ENCODE measurements around the gene TIMM50. TPM values are rescaled to one million over a fixed set of nuclear protein-coding genes. Genes with fewer than 3 reads are reported as not detected.

TIMM50 gene
- total RNA-seq, 5 donors from 2014 or later (not counting 1 experiment from before 2014, with no cell fraction given) = 50.5 to 53.7 (median 53.0) TPM

DNA sequence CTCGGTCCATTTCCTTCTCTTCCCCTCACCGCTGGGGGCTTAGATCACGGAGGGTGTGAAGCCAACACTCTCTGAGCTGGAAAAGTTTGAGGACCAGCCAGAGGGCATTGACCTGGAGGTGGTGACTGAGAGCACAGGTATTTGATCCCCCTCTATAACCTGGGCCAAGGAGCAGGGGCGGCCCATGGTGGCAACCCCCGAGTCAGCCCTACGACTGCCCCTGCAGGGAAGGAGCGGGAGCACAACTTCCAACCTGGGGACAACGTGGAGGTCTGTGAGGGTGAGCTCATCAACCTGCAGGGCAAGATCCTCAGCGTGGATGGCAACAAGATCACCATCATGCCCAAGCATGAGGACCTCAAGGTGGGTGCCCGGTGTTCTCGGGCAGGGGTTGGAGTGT, 11.6 kb upstream of the TIMM50 start:
- H3K4me3 Mint-ChIP-seq = no peak overlapping the region
- POLR2A ChIA-PET = no interaction called here
- CTCF ChIA-PET = interaction anchor here in 1 of 2 donors (1.4 kb wide), 1 partner anchor 11 kb away, joined by 3 read pairs; the partner anchor contains the start of gene TIMM50
- DNase-seq = no peak
- ATAC-seq (replicated peaks in 1 of 4) = no peak
- H3K27ac ChIP-seq (ENCODE audit: low read length) = no peak overlapping the region
- H3K27me3 ChIP-seq (replicated peaks in 1 of 2; ENCODE audit: control insufficient read depth in 2 of 2, extremely low read depth in 1 of 2, insufficient read depth in 2 of 2, low read length in 1 of 2) = no peaks in the 10 kb centered on the region
- H3K9me3 ChIP-seq = no peaks in the 10 kb centered on the region
- 100% methylated on average over 2 of the region's 11 CpGs for WGBS (ENCODE audit: insufficient coverage)
- H3K9me3 Mint-ChIP-seq = no peaks in the 10 kb centered on the region
- H3K27ac Mint-ChIP-seq = no peak overlapping the region
- H3K36me3 ChIP-seq (ENCODE audit: control insufficient read depth in 2 of 2, extremely low read depth in 1 of 2, insufficient read depth in 1 of 2, low read length in 1 of 2) = peaks cover 26 to 99% of the 10 kb centered on the region in 2 donors
- peaks cover 69% of the 10 kb centered on the region for H3K36me3 Mint-ChIP-seq
- H3K27me3 Mint-ChIP-seq = no peaks in the 10 kb centered on the region
- H3K4me1 ChIP-seq (ENCODE audit: control insufficient read depth in 1 of 2, extremely low read depth in 1 of 2, insufficient read depth in 2 of 2, low read length in 2 of 2) = no peaks in the 10 kb centered on the region
- H3K4me1 Mint-ChIP-seq = peaks cover 0 to 8% (median 0%) of the 10 kb centered on the region in 3 donors
- no peak overlapping the region for H3K4me3 ChIP-seq (ENCODE audit: control insufficient read depth in 1 of 2, extremely low read depth in 1 of 2, low read length in 1 of 2)

DNA sequence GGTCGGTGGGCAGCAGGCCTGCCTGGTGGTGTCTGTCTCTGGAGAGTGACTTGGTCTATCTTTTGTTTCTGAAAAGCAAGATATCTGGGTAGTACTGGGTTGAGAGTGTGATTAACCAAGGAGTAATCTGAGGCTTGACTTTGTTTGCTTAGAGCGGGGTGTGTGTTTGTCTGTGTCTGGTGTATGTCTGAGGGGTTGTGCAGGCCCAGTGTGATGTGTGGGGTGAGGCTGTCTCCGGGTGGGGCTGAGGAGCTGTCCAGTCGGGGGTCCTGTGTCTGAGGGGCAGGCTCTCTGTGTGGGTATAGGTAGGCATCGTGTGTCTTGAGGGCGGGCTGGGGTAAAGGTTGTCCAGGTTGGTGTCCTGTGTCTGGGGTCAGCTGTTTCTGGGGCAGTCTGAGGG, 11.1 kb upstream of the TIMM50 start:
- peaks cover 29 to 99% of the 10 kb centered on the region in 2 donors for H3K36me3 ChIP-seq (ENCODE audit: control insufficient read depth in 2 of 2, extremely low read depth in 1 of 2, insufficient read depth in 1 of 2, low read length in 1 of 2)
- Mint-ChIP-seq H3K9me3 (no peaks in the 10 kb centered on the region), H3K4me1 (peaks cover 0 to 13% (median 0%) of the 10 kb centered on the region in 3 donors), H3K4me3 (no peak overlapping the region), H3K27ac (peak overlapping the region in 1 of 2 donors; percentile 24), H3K36me3 (peaks cover 73% of the 10 kb centered on the region), H3K27me3 (no peaks in the 10 kb centered on the region)
- H3K27me3 ChIP-seq (replicated peaks in 1 of 2; ENCODE audit: control insufficient read depth in 2 of 2, extremely low read depth in 1 of 2, insufficient read depth in 2 of 2, low read length in 1 of 2) = no peaks in the 10 kb centered on the region
- POLR2A ChIA-PET = interaction anchor here in 1 of 2 donors (0.5 kb wide), 1 partner anchor 1059 kb away, joined by 4 read pairs; no protein-coding TSS in a partner anchor
- H3K4me3 ChIP-seq (ENCODE audit: control insufficient read depth in 1 of 2, extremely low read depth in 1 of 2, low read length in 1 of 2) = no peak overlapping the region
- no peaks in the 10 kb centered on the region for H3K9me3 ChIP-seq
- CTCF ChIA-PET = interaction anchor here in 1 of 2 donors (1.4 kb wide), 1 partner anchor 11 kb away, joined by 3 read pairs; the partner anchor contains the start of gene TIMM50
- no peaks in the 10 kb centered on the region for H3K4me1 ChIP-seq (ENCODE audit: control insufficient read depth in 1 of 2, extremely low read depth in 1 of 2, insufficient read depth in 2 of 2, low read length in 2 of 2)
- no peak overlapping the region for H3K27ac ChIP-seq (ENCODE audit: low read length)
- WGBS (ENCODE audit: insufficient coverage) = 98% methylated on average over 6 of the region's 6 CpGs
- ATAC-seq (replicated peaks in 1 of 4) = no peak
- no peak for DNase-seq

DNA sequence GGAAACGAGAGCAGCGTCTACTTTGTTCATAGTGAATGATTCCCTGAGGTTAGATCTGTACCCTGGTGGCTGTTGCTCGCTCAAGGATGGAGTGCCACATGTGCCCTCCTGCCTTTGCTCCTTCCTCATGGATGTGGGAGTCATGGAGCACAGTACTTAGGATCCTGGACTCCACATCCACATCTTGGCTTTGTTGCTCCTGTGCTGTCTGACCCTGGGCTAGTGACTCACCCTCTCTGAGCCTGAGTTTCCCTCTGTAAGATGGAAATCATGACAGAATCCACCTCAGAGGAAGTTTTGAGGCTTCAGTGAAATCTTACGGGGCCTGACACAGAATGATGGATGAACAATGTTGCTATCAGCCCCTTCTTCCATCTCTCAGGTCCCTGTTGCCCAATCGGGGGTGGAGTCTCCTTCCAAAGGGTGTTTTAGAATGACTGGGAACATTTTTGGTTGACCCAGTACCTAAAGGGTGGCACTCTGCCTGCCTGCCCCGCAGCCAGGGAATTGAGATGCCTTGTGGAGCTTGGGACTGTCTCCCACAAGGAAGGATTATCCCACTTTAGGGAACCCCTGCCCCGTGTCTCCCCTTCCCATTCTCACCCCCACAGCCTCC, 9.8 kb upstream of the TIMM50 start:
- Mint-ChIP-seq H3K27me3 (no peaks in the 10 kb centered on the region), H3K4me1 (peaks cover 0 to 14% (median 0%) of the 10 kb centered on the region in 3 donors), H3K9me3 (no peaks in the 10 kb centered on the region), H3K4me3 (no peak overlapping the region), H3K27ac (no peak overlapping the region), H3K36me3 (peaks cover 70% of the 10 kb centered on the region)
- Histone ChIP-seq H3K36me3 (ENCODE audit: control insufficient read depth in 2 of 2, extremely low read depth in 1 of 2, insufficient read depth in 1 of 2, low read length in 1 of 2) (peaks cover 30 to 97% of the 10 kb centered on the region in 2 donors), H3K4me3 (ENCODE audit: control insufficient read depth in 1 of 2, extremely low read depth in 1 of 2, low read length in 1 of 2) (no peak overlapping the region), H3K27me3 (replicated peaks in 1 of 2; ENCODE audit: control insufficient read depth in 2 of 2, extremely low read depth in 1 of 2, insufficient read depth in 2 of 2, low read length in 1 of 2) (no peaks in the 10 kb centered on the region), H3K27ac (ENCODE audit: low read length) (no peak overlapping the region), H3K9me3 (no peaks in the 10 kb centered on the region), H3K4me1 (ENCODE audit: control insufficient read depth in 1 of 2, extremely low read depth in 1 of 2, insufficient read depth in 2 of 2, low read length in 2 of 2) (no peaks in the 10 kb centered on the region)
- DNase-seq (no peak), ATAC-seq (replicated peaks in 1 of 4) (no peak)
- CTCF ChIA-PET = no interaction called here
- POLR2A ChIA-PET = no interaction called here
- WGBS (ENCODE audit: insufficient coverage) = 73% methylated on average over 3 of the region's 7 CpGs

DNA sequence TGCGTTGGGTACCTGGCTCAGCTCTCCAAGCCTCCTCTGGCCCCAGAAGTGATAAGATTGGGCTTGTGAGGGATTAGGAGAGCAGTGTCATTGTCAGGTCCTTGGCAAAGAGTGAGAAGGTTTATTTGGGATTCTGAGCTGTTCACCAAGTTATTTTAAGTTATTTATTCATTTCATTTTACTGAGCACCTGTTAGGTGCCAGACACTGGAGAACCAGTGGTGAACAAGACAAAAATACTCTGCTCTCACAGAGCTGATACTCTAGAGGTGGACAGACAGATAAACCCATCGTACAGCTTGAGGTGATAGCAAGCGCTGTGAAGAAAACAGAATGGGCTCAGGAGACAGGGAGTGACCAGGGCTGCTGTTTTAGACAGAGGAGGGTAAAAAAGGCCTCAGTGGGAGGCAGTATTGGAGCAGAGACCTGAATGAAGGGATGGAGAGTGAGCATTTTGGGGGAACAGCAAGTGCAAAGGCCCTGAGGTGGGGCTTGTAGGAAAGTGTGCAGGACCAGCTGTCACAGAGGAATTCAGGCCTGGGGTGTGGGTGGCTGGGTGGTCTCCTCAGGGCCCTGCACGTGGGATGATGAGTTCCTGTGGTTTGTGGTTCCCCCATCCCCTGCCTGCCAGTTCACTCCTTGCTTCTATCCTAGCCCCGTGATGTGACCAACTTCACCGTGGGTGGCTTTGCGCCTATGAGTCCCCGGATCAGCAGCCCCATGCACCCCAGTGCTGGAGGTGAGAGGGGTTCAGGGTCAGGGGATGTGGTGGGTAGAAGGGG, 8.7 kb upstream of the TIMM50 start:
- DNase-seq (no peak), ATAC-seq (replicated peaks in 1 of 4) (no peak)
- Histone ChIP-seq H3K27ac (ENCODE audit: low read length) (no peak overlapping the region), H3K27me3 (replicated peaks in 1 of 2; ENCODE audit: control insufficient read depth in 2 of 2, extremely low read depth in 1 of 2, insufficient read depth in 2 of 2, low read length in 1 of 2) (no peaks in the 10 kb centered on the region), H3K36me3 (ENCODE audit: control insufficient read depth in 2 of 2, extremely low read depth in 1 of 2, insufficient read depth in 1 of 2, low read length in 1 of 2) (peaks cover 34 to 91% of the 10 kb centered on the region in 2 donors), H3K4me1 (ENCODE audit: control insufficient read depth in 1 of 2, extremely low read depth in 1 of 2, insufficient read depth in 2 of 2, low read length in 2 of 2) (no peaks in the 10 kb centered on the region), H3K9me3 (no peaks in the 10 kb centered on the region), H3K4me3 (ENCODE audit: control insufficient read depth in 1 of 2, extremely low read depth in 1 of 2, low read length in 1 of 2) (no peak overlapping the region)
- Mint-ChIP-seq H3K27me3 (no peaks in the 10 kb centered on the region), H3K4me3 (no peak overlapping the region), H3K9me3 (no peaks in the 10 kb centered on the region), H3K36me3 (peaks cover 69% of the 10 kb centered on the region), H3K4me1 (peaks cover 0 to 14% (median 0%) of the 10 kb centered on the region in 3 donors), H3K27ac (no peak overlapping the region)
- ChIA-PET POLR2A (interaction anchor here (0.6 kb wide), 3 partner anchors 19 to 70 kb away, joined by 3 read pairs; no protein-coding TSS in a partner anchor), CTCF (no interaction called here)
- WGBS (ENCODE audit: insufficient coverage) = 65% methylated on average over 8 of the region's 8 CpGs

DNA sequence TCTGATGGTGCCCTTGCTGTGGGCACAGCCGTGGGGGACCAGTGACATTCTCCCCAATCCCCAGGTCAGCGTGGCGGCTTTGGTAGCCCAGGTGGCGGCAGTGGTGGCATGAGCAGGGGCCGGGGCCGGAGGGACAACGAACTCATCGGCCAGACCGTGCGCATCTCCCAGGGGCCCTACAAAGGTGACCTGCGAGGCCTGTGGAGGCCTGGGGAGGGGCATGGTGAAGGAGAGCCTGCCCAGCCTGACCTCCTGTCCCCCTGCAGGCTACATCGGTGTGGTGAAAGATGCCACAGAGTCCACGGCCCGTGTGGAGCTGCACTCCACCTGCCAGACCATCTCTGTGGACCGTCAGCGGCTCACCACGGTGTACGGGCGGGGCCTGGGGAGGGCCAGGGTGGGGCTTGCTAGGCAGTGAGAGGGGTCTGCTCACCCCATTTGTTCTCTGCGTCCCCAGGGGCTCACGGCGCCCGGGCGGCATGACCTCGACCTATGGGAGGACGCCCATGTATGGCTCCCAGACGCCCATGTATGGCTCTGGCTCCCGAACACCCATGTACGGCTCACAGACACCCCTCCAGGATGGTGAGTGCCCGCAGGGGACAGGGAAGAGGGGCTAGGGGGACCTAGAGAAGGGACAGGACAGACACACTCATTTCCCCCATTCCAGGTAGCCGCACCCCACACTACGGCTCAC, 7.7 kb upstream of the TIMM50 start:
- no peaks in the 10 kb centered on the region for H3K9me3 ChIP-seq
- ChIA-PET POLR2A (no interaction called here), CTCF (interaction anchor here in 1 of 2 donors (0.5 kb wide), 1 partner anchor 19 kb away, joined by 10 read pairs; no protein-coding TSS in a partner anchor)
- H3K4me1 ChIP-seq (ENCODE audit: control insufficient read depth in 1 of 2, extremely low read depth in 1 of 2, insufficient read depth in 2 of 2, low read length in 2 of 2) = no peaks in the 10 kb centered on the region
- ATAC-seq (replicated peaks in 1 of 4) (no peak), DNase-seq (no peak)
- no peaks in the 10 kb centered on the region for H3K9me3 Mint-ChIP-seq
- no peak overlapping the region for H3K27ac ChIP-seq (ENCODE audit: low read length)
- H3K36me3 Mint-ChIP-seq = peaks cover 61% of the 10 kb centered on the region
- no peak overlapping the region for H3K4me3 Mint-ChIP-seq
- no peaks in the 10 kb centered on the region for H3K27me3 Mint-ChIP-seq
- no peak overlapping the region for H3K27ac Mint-ChIP-seq
- H3K27me3 ChIP-seq (replicated peaks in 1 of 2; ENCODE audit: control insufficient read depth in 2 of 2, extremely low read depth in 1 of 2, insufficient read depth in 2 of 2, low read length in 1 of 2) = no peaks in the 10 kb centered on the region
- H3K4me1 Mint-ChIP-seq = peaks cover 0 to 14% (median 0%) of the 10 kb centered on the region in 3 donors
- whole genome bisulfite sequencing (ENCODE audit: insufficient coverage) = 89% methylated on average over 17 of the region's 32 CpGs
- no peak overlapping the region for H3K4me3 ChIP-seq (ENCODE audit: control insufficient read depth in 1 of 2, extremely low read depth in 1 of 2, low read length in 1 of 2)
- peaks cover 34 to 82% of the 10 kb centered on the region in 2 donors for H3K36me3 ChIP-seq (ENCODE audit: control insufficient read depth in 2 of 2, extremely low read depth in 1 of 2, insufficient read depth in 1 of 2, low read length in 1 of 2)

DNA sequence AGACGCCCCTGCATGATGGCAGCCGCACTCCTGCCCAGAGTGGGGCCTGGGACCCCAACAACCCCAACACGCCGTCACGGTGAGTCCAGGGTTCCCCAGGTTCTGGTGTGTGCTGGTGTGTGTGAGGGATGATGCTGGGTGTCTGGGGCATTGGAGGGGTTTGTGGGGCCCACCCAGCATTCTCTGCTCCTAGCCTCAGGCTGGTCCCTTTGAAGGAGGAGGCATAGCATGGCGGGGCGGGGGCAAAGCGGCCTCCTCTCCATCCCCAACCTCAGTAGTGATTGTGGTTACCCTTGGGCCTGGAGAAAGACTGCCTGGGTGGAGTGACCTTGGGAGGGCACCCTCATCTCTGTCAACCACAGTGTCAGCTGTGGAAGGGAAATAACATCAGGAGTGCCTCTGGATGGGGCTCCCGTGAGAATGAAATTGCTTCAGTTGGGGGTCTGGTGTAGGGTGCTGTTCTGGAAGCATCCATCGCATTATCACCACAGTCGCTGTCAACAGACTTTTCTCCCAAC, 7.1 kb upstream of the TIMM50 start:
- ATAC-seq (replicated peaks in 1 of 4) = peak in 2 of 4 experiments; percentile 6 to 13
- no peak overlapping the region for H3K27ac ChIP-seq (ENCODE audit: low read length)
- Mint-ChIP-seq H3K9me3 (no peaks in the 10 kb centered on the region), H3K4me1 (peaks cover 0 to 14% (median 0%) of the 10 kb centered on the region in 3 donors), H3K27me3 (no peaks in the 10 kb centered on the region), H3K4me3 (no peak overlapping the region), H3K27ac (no peak overlapping the region), H3K36me3 (peaks cover 56% of the 10 kb centered on the region)
- no peaks in the 10 kb centered on the region for H3K9me3 ChIP-seq
- ChIA-PET CTCF (interaction anchor here (0.5 to 2.4 kb wide), 5 partner anchors 18 to 59 kb away, joined by 3 to 11 read pairs (median 10); partner anchors contain the start of genes EID2B (in 1 of the 2) and RPS16 (in 1 of the 2)), POLR2A (no interaction called here)
- H3K27me3 ChIP-seq (replicated peaks in 1 of 2; ENCODE audit: control insufficient read depth in 2 of 2, extremely low read depth in 1 of 2, insufficient read depth in 2 of 2, low read length in 1 of 2) = no peaks in the 10 kb centered on the region
- DNase-seq = no peak
- peaks cover 34 to 77% of the 10 kb centered on the region in 2 donors for H3K36me3 ChIP-seq (ENCODE audit: control insufficient read depth in 2 of 2, extremely low read depth in 1 of 2, insufficient read depth in 1 of 2, low read length in 1 of 2)
- H3K4me1 ChIP-seq (ENCODE audit: control insufficient read depth in 1 of 2, extremely low read depth in 1 of 2, insufficient read depth in 2 of 2, low read length in 2 of 2) = no peaks in the 10 kb centered on the region
- WGBS (ENCODE audit: insufficient coverage) = no CpG with 5 or more reads among the region's 11 CpGs
- no peak overlapping the region for H3K4me3 ChIP-seq (ENCODE audit: control insufficient read depth in 1 of 2, extremely low read depth in 1 of 2, low read length in 1 of 2)
